HepG2 (cell line): ENCODE measurements around the gene CPM. TPM values are rescaled to one million over a fixed set of nuclear protein-coding genes. Genes with fewer than 3 reads are reported as not detected.

ENCODE experiments used
- ATF5 ChIP-seq: sonication (generic); formaldehyde crosslinking; IDR thresholded peaks from 2 replicates; pipeline ENCODE4 v1.4.0; 2020; ENCODE audit warnings: mild to moderate bottlenecking, low read depth, missing genetic modification reagents
- EP300 ChIP-seq, 3 experiments: sonication (generic) in 1 of 3; formaldehyde crosslinking in 1 of 3; IDR thresholded peaks; 2 replicates each; pipeline versions ENCODE4 v1.5.1 to v1.6.1; 2011 to 2020; ENCODE audit warnings: low read depth in 2 of 3, low read length in 2 of 3, borderline replicate concordance in 1 of 3, improper control_type of control experiment in 1 of 3, mild to moderate bottlenecking in 1 of 3, missing genetic modification reagents in 1 of 3, moderate library complexity in 1 of 3
- MATR3 ChIP-seq: sonication (generic); formaldehyde crosslinking; IDR thresholded peaks from 2 replicates; pipeline ENCODE4 v1.4.0; 2020; ENCODE audit warnings: missing genetic modification reagents
- RXRB ChIP-seq: IDR thresholded peaks from 2 replicates; pipeline ENCODE4 v1.6.1; 2016; ENCODE audit warnings: borderline replicate concordance, missing genetic modification reagents, missing compliant biosample characterization
- SOX13 ChIP-seq, 3 experiments: fragments of 450-650 bp in 1 of 3; sonication (generic) in 1 of 3; formaldehyde crosslinking in 1 of 3; IDR thresholded peaks in 2 of 3; conservative IDR thresholded peaks in 1 of 3; 2 replicates each; pipeline versions ENCODE4 v1.5.0 to v1.6.1; 2016 to 2020; ENCODE audit warnings: antibody characterized with exemption in 1 of 3, mild to moderate bottlenecking in 1 of 3, missing compliant biosample characterization in 1 of 3, missing genetic modification reagents in 1 of 3, moderate library complexity in 1 of 3
- ZNF383 ChIP-seq: sonication (generic); formaldehyde crosslinking; IDR thresholded peaks from 2 replicates; pipeline ENCODE4 v1.4.0; 2020; ENCODE audit warnings: missing genetic modification reagents, mild to moderate bottlenecking, borderline replicate concordance
- ZNF407 ChIP-seq: sonication (generic); formaldehyde crosslinking; IDR thresholded peaks from one replicate; pipeline ENCODE4 v1.5.1; 2020; ENCODE audit warnings: mild to moderate bottlenecking, missing genetic modification reagents; ENCODE audit errors: not compliant biosample characterization
- ZNF619 ChIP-seq: sonication (generic); formaldehyde crosslinking; IDR thresholded peaks from 2 replicates; pipeline ENCODE4 v1.4.0; 2020; ENCODE audit warnings: mild to moderate bottlenecking, missing genetic modification reagents
- ZNF724P ChIP-seq: sonication (generic); formaldehyde crosslinking; IDR thresholded peaks from 2 replicates; pipeline ENCODE4 v1.8.0; 2022; ENCODE audit warnings: missing genetic modification reagents, borderline replicate concordance
- polyA plus RNA-seq, 8 experiments: library from polyadenylated mRNA; depleted of rRNA in 3 of 8; stranded (reverse) in 7 of 8; unstranded in 1 of 8; fragments of >200 nt; fragmentation: Illumina TruSeq in 4 of 8; extraction: Trizol in 4 of 8; gene quantifications; 2 replicates each; pipeline versions ENCODE4 v1.2.1 to v1.2.3, GENCODE V29; 2011 to 2016; ENCODE audit warnings: low read depth in 4 of 8, missing spikeins in 1 of 8, mixed read lengths in 1 of 8; ENCODE audit not compliant: insufficient read depth in 1 of 8
- total RNA-seq, 5 experiments: library from RNA; depleted of rRNA; stranded (reverse); fragments of >200 nt; fragmentation: Illumina TruSeq; extraction: Trizol; gene quantifications; 2 replicates each; pipeline ENCODE4 v1.2.3, GENCODE V29; 2016; ENCODE audit warnings: low read depth in 1 of 5
- TF ChIP-seq, protein P1 (sequence below), 2 experiments: sonication (generic) in 1 of 2; formaldehyde crosslinking in 1 of 2; IDR thresholded peaks; 2 replicates each; pipeline versions ENCODE4 v1.6.1 to v1.9.0; 2014 to 2022; ENCODE audit warnings: antibody characterized with exemption in 1 of 2, borderline replicate concordance in 1 of 2, inconsistent platforms in 1 of 2, low read depth in 1 of 2, missing genetic modification reagents in 1 of 2

Gene CPM
- total and polyA plus RNA-seq, 2 of the 13 experiments (the other 11 are each of a cell fraction or from before 2014, with no cell fraction given) = not detected

- TF ChIP-seq, protein P1, sequence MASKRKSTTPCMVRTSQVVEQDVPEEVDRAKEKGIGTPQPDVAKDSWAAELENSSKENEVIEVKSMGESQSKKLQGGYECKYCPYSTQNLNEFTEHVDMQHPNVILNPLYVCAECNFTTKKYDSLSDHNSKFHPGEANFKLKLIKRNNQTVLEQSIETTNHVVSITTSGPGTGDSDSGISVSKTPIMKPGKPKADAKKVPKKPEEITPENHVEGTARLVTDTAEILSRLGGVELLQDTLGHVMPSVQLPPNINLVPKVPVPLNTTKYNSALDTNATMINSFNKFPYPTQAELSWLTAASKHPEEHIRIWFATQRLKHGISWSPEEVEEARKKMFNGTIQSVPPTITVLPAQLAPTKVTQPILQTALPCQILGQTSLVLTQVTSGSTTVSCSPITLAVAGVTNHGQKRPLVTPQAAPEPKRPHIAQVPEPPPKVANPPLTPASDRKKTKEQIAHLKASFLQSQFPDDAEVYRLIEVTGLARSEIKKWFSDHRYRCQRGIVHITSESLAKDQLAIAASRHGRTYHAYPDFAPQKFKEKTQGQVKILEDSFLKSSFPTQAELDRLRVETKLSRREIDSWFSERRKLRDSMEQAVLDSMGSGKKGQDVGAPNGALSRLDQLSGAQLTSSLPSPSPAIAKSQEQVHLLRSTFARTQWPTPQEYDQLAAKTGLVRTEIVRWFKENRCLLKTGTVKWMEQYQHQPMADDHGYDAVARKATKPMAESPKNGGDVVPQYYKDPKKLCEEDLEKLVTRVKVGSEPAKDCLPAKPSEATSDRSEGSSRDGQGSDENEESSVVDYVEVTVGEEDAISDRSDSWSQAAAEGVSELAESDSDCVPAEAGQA (IDR thresholded peaks at IDR 0.05; ENCODE audit: low read depth) = no peak; the same call in 1 of the 2 replicates
- TF ChIP-seq, protein P1 (CRISPR knock-in tag; IDR thresholded peaks at IDR 0.05; ENCODE audit: borderline replicate concordance) = peak; percentile 60; the same call in 1 of the 2 replicates
- TF ChIP-seq ZNF383 (CRISPR knock-in tag) (no peak), ZNF407 (no peak), SOX13 (IDR thresholded peaks at IDR 0.05) (no peak), SOX13 (CRISPR knock-in tag; conservative IDR thresholded peaks at IDR 0.05 in 1 of 2, IDR thresholded peaks at IDR 0.05 in 1 of 2) (peak in 1 of 2 experiments; percentile 73; a peak in 2 of 4 replicates), ATF5 (no peak), MATR3 (no peak), RXRB (CRISPR knock-in tag) (no peak), ZNF619 (CRISPR knock-in tag) (no peak; the same call in 1 of the 2 replicates), ZNF724P (CRISPR knock-in tag) (peak; percentile 63; the same call in 1 of the 2 replicates), EP300 (IDR thresholded peaks at IDR 0.05; ENCODE audit: low read depth in 2 of 2, low read length in 2 of 2) (peak in 1 of 2 experiments; percentile 40; a peak in 2 of 4 replicates), EP300 (CRISPR knock-in tag; IDR thresholded peaks at IDR 0.05; ENCODE audit: borderline replicate concordance) (no peak)
These were observed 125.2 kb downstream of the CPM start, which contains the start of gene MDM2 (continued) for GRCh38 chr12:68807576-68808387.
